Body of pancreas (tissue), 4 donors: ENCODE data around the gene CYP27A1. TPM values are rescaled to one million over a fixed set of nuclear protein-coding genes. Genes with fewer than 3 reads are reported as not detected.

Experiments
- ATAC-seq: fragments of 150-250 bp; one replicate; pipeline ENCODE4 v1.9.1; 2016
- DNase-seq, 4 donors: peaks; one replicate each; pipeline ENCODE4 v3.0.0-alpha.2; 2019
- H3K27ac ChIP-seq, 4 donors: fragments of 200-600 bp; sonication (generic); 1 replicate in 3 of 4; 2 replicates in 1 of 4; pipeline versions ENCODE4 v1.5.1 to v1.6.1; 2016 to 2019; ENCODE audit warnings: mild to moderate bottlenecking in 1 of 4, mixed read lengths in 1 of 4, moderate library complexity in 1 of 4
- H3K27me3 ChIP-seq, 2 donors: fragments of 200-600 bp; sonication (generic); one replicate each; pipeline ENCODE4 v1.6.0; 2016; ENCODE audit warnings: mild to moderate bottlenecking in 1 of 2
- H3K36me3 ChIP-seq, 2 donors: fragments of 200-600 bp; sonication (generic); replicated peaks in 1 of 2; 2 replicates each; pipeline ENCODE4 v1.5.1; 2016; ENCODE audit warnings: low read depth in 2 of 2; ENCODE audit not compliant: insufficient read depth in 1 of 2
- H3K4me1 ChIP-seq: fragments of 200-600 bp; sonication (generic); one replicate; pipeline ENCODE4 v1.6.0; 2016
- H3K4me3 ChIP-seq, 2 donors: fragments of 200-600 bp; sonication (generic); 1 replicate in 1 of 2; 2 replicates in 1 of 2; pipeline ENCODE4 v1.5.1; 2016 to 2019
- H3K9me3 ChIP-seq, 3 donors: fragments of 200-600 bp; sonication (generic); 1 replicate in 2 of 3; 2 replicates in 1 of 3; pipeline ENCODE4 v1.5.1; 2016
- CTCF ChIP-seq, 7 experiments: fragments of 450-650 bp in 4 of 7; fragments of 200-600 bp in 3 of 7; sonication (generic) in 3 of 7; IDR thresholded peaks; one replicate each; pipeline ENCODE4 v1.5.1; 2016 to 2019; ENCODE audit warnings: antibody characterized with exemption in 7 of 7
- POLR2A ChIP-seq, 3 donors: fragments of 450-650 bp; IDR thresholded peaks; one replicate each; pipeline ENCODE4 v1.6.1; 2016; ENCODE audit warnings: antibody characterized with exemption in 3 of 3, mild to moderate bottlenecking in 2 of 3
- WGBS, 2 donors: methylation state at CpG; one replicate each; pipeline ENCODE4 v1.1.5; 2017; 5-methylcytosine and 5-hydroxymethylcytosine counted together
- intact Hi-C: fragments of 100-400 bp; cut with DNase I; formaldehyde crosslinking; loops from one replicate; pipeline ENCODE4 v1.15.1; 2023
- total RNA-seq, 2 donors: library from RNA; depleted of rRNA; stranded (reverse); fragments of >200 nt; gene quantifications; one replicate each; pipeline ENCODE4 v1.1.0, GENCODE V29; 2016

Gene CYP27A1
- total RNA-seq, 2 donors from 2014 or later, result 9.3 to 9.9 TPM

GRCh38 chr2:218736531-218736930, 45.4 kb upstream of the CYP27A1 start:
- Histone ChIP-seq H3K36me3 (peaks cover 3 to 5% of the 10 kb centered on the region in 2 donors), H3K27ac (no peak overlapping the region)
- intact Hi-C loops, result no loop called here

DNA sequence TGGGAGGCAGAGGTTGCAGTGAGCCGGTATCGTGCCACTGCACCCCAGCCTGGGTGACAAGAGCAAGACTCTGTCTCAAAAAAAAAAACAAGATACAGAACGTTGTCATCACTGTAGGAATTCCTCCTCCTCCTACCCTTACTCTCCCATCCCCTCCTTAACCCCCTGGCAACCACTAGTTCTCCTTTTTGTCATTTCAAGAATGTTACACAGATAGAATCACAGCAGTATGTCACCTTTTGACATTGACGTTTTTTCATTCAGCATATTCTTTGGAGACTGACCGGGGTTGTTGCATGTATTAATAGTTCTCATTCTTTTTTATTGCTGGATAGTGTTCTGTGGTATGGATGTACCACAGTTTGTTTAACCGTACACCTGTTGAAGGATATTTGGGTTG, 38.9 kb upstream of the CYP27A1 start:
- Histone ChIP-seq H3K4me1 (peaks cover 5% of the 10 kb centered on the region), H3K27me3 (no peaks in the 10 kb centered on the region), H3K9me3 (no peaks in the 10 kb centered on the region), H3K36me3 (peaks cover 2 to 5% of the 10 kb centered on the region in 2 donors), H3K4me3 (no peak overlapping the region), H3K27ac (no peak overlapping the region)
- intact Hi-C loops, result no loop called here
- TF ChIP-seq POLR2A (IDR thresholded peaks at IDR 0.05), result no peak
- no peak for TF ChIP-seq CTCF (IDR thresholded peaks at IDR 0.05)
- ATAC-seq (no peak), DNase-seq (no peak)
- WGBS, 2 donors, result 67 to 84% methylated on average over 6 of the region's 6 CpGs

More at GRCh38 chr2:218736531-218736930, 45.4 kb upstream of the CYP27A1 start:
- no peaks in the 10 kb centered on the region for H3K27me3 ChIP-seq
- ATAC-seq, result no peak
- 67 to 71% methylated on average over 2 of the region's 2 CpGs for WGBS, 2 donors
- no peaks in the 10 kb centered on the region for H3K9me3 ChIP-seq
- H3K4me1 ChIP-seq, result peaks cover 5% of the 10 kb centered on the region
- TF ChIP-seq CTCF (IDR thresholded peaks at IDR 0.05), result no peak
- TF ChIP-seq POLR2A (IDR thresholded peaks at IDR 0.05), result no peak
- no peak overlapping the region for H3K4me3 ChIP-seq
- DNase-seq, result no peak

DNA sequence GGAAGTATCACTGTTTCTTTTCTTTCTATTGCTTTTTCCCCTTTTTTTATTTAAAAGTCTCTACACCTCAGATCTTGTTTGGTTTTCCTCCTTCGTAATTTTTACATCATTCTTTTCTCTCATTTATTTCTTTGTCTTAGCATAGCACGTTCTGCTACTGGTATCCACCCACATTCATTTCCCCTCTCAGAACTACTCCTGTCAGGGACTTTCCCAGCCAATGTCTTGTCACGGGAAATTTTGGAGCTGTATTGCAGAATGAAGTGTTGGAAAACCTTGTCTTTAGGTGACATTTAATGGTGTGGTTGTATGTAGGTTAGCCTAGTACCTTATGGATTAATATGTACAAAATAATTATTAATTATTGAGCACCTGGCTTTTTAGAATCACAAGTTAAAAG, 37.3 kb upstream of the CYP27A1 start:
- Histone ChIP-seq H3K4me1 (peaks cover 5% of the 10 kb centered on the region), H3K27ac (peak overlapping the region in 1 of 4 donors; percentile 67), H3K27me3 (no peaks in the 10 kb centered on the region), H3K36me3 (peaks cover 0 to 8% of the 10 kb centered on the region in 2 donors), H3K4me3 (no peak overlapping the region), H3K9me3 (no peaks in the 10 kb centered on the region)
- no peak for DNase-seq
- intact Hi-C loops, result no loop called here
- TF ChIP-seq POLR2A (IDR thresholded peaks at IDR 0.05) (no peak), CTCF (IDR thresholded peaks at IDR 0.05) (no peak)
- 59 to 71% methylated on average over 3 of the region's 3 CpGs for WGBS, 2 donors
- no peak for ATAC-seq

GRCh38 chr2:218745160-218745558, 36.8 kb upstream of the CYP27A1 start:
- DNase-seq (peak in 1 of 4 donors; percentile 54), ATAC-seq (peak; percentile 38)
- Histone ChIP-seq H3K36me3 (peaks cover 0 to 13% of the 10 kb centered on the region in 2 donors), H3K27ac (peak overlapping the region in 3 of 4 donors; percentile 32 to 67 (median 66)), H3K27me3 (no peaks in the 10 kb centered on the region), H3K9me3 (no peaks in the 10 kb centered on the region), H3K4me1 (peaks cover 5% of the 10 kb centered on the region), H3K4me3 (no peak overlapping the region)
- intact Hi-C loops, result no loop called here
- 60 to 77% methylated on average over 5 of the region's 5 CpGs for WGBS, 2 donors
- TF ChIP-seq POLR2A (IDR thresholded peaks at IDR 0.05) (no peak), CTCF (IDR thresholded peaks at IDR 0.05) (no peak)
